Glomerular visceral epithelial cell (primary cell): Measurements from ENCODE around the gene RAB27B.
A peak's percentile ranks its signal among the peaks of the same experiment; 100 is the strongest.
"Not testable (repeated sequence)": the region's sequence is repeated elsewhere in the genome, so short reads cannot be mapped to it uniquely, and the experiment has no call there.

Experiments
- DNase-seq: peaks from one replicate; pipeline ENCODE4 v3.0.0-alpha.2; 2016; ENCODE audit errors: extremely low spot score

The RAB27B gene, protein sequence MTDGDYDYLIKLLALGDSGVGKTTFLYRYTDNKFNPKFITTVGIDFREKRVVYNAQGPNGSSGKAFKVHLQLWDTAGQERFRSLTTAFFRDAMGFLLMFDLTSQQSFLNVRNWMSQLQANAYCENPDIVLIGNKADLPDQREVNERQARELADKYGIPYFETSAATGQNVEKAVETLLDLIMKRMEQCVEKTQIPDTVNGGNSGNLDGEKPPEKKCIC

DNA sequence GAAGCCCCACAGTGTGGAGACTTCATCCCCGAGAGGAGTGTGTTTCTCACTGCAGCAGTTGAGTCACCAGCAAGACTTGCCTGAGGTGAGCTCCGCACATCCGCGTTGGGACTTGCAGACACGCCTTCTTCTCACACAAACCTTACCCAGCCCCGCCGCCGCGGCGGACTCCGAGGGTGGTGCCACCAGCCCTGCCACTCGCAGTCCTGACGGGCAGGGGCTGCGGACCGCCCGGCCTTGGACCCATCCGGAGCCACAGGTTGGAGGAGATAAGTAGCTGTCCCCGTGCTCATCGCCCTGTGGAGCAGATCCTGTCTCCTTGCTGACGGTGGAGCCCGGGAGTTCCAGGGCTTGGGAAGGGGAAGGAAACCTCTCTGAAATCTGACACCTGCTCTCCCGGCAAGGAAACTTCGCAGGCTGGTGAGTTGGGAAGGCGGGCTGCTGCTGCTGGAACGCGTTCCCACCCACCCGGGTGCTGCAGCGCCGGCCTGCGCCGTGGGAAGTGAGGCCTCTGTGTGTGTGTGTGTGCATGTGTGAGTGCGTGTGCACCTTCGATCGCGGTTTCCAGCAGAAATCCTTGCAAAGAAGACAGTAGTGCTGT is at the start of gene RAB27B:
Gene RAB27B, plus strand, starts transcription at position 197 of the 601 bp plus-strand sequence. CDS start 49,109 bp downstream, outside the sequence.
- peak; percentile 86 for DNase-seq

DNA sequence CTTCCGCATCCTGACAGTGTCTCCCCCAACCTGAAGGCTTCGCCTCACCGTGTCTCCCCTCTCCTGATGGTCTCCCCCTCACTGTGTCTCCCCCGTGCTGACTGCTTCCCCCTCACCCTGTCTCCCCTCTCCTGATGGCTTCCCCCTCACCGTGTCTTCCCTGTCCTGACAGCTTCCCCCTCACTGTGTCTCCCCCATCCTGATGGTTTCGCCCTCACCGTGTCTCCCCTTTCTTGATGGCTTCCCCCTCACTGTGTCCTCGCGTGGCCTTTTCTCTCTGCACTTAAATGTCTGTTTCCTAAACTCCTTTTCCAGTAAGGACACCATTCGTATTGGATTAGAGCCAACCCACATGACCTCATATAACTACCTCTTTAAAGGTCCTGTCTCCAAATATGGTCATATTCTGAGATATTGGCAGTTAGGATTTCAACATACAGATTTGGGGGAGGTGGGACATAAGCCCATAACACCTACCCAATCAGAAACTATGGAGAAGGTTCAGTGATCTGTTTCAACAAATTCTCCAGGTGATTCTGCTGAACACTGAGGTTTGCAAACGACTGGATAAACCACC is 47.9 kb upstream of the RAB27B start:
- DNase-seq, result no peak

DNA sequence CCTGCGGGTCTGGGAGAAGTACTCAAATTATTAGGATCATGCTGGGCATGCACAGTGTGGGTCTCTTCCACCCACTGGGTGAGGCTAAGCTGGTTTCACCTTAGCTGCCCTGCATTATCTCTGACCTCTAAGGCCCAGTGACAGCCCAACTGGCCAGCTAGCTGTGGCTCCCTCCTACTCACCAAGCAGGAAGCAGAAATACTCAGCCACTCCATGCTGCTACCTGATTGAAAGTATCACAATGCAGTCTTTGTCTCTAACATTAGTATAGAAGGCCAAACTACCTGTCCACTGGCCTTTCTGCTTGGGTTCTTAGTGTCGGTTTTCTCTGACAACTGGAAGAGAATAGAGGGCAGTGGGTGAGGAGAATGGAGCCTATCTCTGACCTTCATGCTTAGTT is 47.3 kb upstream of the RAB27B start:
- DNase-seq, result no peak

DNA sequence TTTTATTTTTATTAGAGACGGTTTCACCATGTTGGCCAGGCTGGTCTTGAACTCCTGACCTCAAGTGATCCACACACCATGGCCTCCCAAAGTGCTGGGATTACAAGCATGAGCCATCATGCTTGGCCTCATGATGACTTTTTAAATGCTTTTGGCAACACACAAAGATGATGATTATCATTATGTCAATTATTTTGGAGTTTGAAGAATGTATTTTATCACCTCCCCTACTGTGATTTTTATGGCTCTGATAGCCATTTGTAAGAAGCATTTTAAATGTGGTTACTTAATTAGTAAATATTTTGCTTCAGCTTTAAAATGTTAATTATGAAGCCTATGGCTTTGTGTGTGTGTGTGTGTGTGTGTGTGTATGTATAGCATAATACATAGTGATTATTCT is 45.1 kb upstream of the RAB27B start:
- DNase-seq, result no peak

DNA sequence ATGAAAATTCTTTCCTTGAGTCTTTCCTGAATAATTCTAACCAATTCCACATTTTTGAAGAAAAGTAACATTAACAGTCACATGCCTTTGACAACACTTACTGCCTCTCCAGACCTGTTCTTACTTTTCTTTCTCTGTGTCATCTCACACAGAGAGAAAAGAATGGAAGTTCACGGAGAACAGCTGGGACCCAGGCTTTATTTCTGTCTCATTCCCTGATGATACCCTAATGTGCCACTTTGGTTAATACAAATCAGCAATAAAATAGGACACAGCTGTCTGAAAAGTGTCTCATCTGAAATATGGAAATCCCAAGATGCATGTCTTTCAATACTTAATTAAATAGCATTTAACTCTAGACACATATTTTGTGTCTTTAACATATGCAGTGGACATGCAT is 42.1 kb upstream of the RAB27B start:
- DNase-seq, result no peak

DNA sequence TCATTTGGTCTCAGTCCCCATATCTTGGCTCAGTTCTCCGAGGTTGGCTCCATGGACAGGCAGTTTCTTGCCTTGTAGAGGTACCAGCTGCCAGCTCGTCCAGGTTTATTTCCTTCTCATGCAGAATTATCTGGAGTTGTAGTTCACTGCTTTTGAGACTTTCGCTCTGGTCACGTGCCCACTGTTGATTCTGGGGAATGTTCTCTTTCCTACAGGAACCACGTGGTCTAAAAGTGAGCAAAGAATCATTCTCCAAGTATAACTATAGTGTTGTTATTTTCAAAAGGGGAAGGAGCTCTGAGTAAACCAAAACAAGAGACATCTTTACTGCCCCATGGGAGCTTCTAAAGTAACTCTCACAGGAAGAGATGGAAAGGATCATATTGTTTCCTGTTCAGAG is 41.2 kb upstream of the RAB27B start:
- DNase-seq, result no peak

DNA sequence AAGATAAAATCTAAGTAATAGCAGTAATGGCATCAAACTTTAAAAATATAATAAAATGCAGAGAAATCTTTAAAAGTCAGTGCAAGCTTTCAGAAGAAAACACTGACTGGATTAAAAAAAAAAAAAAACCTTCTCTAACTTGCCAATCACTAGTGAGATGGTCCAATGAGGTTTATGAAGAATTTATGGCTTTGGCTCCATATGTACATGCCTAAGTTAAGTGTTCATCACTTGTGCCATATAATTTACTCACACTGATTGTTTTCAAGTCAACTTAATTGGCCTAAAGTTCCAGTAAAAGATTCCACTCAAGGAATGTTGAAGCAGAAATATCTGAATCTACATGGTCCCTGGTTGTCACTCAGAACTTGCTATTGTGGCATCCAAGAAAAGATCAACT is 40.7 kb upstream of the RAB27B start:
- DNase-seq, result no peak

DNA sequence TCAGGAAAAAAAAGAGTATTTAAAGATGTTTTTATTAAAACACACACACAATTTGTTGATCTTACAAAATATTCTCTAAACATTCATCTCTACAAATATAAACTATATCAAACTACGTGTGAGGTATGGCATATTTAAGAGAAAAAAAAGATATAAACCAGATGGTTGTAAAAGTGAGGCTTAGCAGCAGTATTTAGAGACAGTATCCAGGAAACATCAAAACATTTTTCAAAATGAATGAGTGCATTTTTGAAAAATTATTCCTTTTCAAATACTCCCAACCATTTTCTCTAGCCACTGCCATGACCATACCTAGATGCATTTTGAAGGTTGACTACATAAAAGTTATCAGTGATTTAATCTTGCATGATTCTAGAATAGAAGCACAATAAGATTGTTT is 38.2 kb upstream of the RAB27B start:
- DNase-seq, result no peak

DNA sequence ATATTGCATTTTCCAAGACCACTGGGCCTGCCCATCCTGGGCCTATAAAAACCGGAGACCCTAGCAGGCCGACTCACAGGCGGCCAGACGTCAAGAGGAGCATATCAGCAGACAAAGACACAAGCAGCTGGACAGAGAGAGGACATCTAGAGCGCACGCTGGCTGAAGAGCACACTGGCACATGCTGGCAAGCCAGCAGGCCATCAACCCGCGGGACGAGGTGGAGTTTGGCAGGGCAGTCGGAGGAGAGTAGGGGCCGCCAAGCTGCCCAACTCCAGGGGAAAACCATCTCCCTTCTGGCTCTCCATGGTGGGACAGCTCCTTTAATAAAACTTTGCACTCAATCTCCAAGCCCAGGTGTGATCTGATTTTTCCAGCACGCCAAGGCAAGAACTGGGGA is 36.6 kb upstream of the RAB27B start:
- DNase-seq, result no peak

DNA sequence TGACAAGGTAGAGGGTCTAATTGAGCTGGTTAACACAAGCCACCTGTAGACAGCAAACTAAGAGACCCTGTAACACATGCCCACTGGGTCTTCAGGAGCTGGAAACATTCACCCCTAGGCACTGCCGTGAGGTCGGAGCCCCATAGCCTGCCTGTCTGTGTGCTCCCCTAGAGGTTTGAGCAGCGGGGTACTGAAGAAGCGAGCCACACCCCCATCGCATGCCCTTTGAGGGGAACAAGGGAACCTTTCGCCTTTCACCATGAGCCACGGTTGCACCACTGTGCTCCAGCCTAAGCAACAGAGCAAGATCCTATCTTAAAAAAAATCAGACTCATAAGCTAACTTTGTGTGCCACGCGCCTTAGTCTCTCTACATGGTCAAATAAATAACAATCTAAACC is 36.2 kb upstream of the RAB27B start:
- DNase-seq, result no peak

DNA sequence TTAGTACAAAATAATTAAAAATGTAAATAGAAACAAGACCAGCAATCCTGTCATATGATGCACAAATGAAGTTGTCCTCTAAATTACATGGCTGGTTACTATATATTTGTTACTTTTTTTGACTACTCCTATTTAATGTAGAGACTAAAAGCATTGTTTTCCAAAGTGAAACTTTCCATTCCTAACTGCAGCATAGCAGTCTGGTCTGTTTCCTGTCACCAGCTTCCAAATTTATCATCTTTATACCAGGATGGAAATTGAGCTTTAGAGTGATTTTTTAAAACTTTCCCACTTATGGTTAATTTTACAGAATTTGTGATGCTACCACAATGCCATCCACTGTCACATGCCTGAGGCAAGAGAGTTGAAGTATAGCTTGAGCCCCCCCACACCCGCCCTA is 33.5 kb upstream of the RAB27B start:
- DNase-seq, result no peak

DNA sequence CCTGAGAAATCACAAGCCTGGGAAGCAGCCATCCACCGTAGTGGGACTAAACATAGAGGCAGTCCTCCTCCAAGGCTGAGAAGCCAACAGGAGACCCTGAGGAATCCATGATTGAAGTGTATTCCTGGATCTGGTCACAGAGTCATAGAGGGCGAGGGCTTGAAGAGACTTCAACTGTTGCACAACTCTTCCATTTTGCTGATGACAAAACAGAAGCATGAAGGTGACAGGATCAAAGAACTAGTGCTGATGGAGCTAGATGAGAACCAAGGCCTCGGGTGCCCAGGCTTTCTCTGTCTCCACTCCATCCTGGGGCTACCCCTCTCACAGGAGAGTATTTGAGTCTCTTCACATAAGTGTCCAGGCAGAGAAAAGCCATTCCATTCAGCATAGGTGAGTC is 30.1 kb upstream of the RAB27B start:
- DNase-seq, result no peak

DNA sequence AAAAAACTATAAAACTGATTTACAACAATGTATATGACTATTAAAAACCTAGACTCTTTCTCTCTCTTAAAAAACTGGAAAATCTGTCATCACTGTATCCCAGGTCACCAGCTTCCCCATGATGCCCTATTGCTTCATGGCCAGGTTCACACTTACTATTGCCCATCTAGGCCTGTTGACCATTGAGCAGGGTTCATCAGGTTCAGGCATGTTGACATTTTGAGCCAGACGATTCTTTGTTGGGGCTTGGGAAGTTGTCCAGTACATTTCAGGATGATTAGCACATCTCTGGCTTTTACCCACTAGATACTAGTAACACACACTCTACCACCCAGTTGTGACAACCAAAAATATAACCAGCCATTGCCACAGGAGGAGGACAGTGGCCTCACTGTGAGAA is 26.9 kb upstream of the RAB27B start:
- no peak for DNase-seq

DNA sequence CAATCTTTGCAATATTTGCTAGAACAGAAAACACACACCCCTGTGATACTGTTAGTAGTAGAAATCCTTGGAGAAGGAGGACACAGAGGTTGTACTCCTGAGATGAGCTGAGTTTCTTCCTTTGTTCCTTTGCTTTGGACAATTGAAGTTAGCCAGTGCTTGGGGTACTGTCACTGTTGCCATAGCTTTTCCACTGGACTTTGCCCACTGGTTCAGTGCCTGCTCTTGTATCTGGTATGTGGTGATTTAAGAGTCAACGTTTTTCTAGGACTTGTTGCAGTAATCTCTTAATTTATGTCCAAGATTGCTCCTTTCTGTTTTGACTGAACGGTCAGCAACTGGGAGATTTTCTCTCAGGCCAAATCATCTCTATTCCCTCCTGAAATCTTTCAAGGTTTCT is 26.1 kb upstream of the RAB27B start:
- no peak for DNase-seq

DNA sequence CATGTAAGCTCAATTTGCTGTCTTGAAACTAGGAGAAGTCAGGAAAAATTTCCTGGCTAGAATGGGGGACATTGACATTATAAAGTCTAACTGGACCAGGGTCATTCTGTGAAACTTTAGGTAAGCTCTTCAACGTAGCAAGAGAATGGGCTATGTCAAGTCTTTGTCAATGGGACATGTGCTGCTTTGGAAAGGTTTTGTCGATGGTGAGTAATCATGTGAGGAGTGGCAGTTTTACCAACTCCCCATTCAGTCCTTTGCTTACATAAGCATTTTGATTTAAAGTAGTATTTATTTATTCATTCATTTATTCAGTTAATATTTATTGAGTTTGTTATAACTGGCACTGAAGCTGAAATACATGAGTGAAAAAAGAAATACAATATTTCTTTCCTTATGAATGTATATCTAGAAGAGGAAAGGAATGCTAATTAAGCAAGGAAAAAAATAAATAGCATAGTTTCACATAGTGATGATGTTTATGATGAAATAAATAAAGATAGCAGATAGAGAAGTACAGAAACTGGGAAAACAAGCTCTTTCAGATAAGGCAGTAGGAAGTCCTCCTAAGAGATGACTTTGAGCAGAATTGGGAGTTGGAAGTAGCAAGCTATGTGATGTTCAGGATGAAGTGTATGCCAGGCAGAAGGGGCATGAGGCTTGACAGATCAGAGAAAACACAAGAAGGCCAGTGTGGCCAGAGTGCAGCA is 25.4 kb upstream of the RAB27B start:
- no peak for DNase-seq

DNA sequence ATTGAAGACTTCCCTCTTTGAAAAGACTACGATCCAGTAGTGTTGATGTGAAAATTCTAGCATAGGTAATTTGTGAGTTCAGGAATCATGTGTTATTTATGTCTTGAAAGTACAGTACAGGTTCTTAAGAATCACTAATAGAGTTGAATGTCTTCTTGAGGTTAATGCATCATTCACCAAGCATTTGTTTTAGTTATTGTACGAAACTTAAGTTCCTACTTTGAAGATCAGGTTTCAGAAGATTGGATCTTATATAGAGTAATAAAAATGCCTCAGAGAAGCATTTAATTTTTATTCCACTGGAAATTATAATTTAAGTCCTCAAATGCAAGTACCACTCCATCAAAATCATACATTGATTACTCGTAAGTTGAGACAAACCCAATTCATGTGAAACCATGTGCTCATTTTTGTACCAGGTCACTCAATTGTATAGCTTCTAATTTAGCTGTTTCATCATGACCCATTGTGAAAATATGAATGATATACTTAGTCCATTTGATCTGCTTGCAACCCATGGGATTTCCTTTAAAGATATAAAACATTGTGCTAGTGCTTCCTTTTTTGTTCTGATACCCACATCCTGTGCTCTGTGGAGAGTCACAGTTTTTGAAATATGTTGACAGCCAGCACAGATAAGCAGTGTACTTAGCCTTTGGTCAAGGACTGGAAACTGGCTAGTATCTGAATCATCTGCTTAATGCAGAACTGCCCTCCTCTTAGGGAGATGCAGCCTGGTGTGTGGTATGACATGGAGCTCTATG is 22.5 kb upstream of the RAB27B start:
- peak; percentile 14 for DNase-seq

DNA sequence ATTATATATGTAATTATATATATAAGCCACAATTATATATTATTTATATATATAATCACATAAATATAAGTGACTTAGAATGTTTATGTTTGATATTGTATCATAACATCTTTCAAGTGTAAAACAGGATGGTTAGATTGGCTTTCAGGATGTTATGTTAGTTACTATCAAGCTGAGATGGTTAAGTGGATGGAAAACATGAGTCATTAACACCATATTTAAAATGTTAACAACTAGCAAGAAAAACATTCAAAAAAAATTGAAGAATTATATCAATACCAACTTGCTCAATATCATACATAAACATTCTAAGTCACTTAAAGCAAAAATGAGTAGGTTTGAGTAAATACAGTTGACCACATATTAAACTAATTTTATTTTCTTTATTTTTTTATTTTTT is 21.8 kb upstream of the RAB27B start:
- no peak for DNase-seq

DNA sequence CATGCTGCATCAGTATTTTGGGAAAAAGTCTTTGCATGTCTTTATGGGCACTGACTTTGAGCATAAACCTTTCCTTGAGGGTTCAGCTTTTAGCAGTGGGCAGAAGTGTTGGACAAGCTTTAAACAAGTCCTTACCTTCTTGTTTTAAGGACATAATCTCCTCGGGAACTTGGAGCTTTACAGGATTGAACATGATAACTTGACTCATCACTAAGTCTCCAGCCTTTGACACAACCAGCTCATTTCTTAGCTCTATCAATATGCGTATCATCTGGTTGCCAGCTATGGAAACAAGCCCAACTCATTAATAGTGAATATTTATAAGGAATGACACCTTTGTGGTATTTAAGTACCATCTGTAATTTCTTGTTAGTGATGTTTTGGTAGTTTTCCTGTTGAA is 21.0 kb upstream of the RAB27B start:
- no peak for DNase-seq

DNA sequence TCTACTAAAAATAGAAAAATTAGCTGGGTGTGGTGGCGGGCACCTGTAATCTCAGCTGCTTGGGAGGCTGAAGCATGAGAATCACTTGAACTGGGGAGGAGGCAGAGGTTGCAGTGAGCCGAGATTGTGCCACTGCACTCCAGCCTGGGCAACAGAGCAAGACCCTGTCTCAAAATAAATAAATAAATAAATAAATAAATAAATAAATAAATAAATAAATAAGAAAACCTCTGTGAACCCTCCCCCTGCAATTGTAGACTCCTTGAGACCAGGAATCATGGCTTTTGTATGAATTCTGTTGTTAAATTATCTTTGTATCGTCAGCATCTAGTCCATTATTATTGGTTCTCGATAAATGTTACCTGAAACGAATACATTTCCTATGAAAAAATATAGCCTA is 17.6 kb upstream of the RAB27B start:
- DNase-seq, result not testable (repeated sequence)

DNA sequence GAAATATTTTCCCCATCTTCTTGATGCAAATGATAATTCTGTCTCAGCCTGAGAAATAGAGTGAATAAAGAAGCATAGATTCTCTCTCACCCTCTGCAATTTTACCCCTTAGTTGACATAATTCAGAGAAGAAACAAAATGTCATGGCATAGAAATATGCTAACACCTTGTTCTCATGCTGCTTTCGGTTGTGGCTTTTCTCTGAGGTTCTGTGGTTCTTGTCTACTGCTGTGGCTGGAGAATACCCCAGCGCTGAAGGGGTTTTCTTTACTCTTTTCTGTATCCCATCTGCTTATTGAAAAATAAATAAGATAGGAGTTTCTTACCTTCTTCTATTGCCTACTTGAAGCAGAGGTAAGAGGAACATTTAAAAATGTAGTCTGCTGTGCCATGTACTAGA is 15.4 kb upstream of the RAB27B start:
- DNase-seq, result no peak

DNA sequence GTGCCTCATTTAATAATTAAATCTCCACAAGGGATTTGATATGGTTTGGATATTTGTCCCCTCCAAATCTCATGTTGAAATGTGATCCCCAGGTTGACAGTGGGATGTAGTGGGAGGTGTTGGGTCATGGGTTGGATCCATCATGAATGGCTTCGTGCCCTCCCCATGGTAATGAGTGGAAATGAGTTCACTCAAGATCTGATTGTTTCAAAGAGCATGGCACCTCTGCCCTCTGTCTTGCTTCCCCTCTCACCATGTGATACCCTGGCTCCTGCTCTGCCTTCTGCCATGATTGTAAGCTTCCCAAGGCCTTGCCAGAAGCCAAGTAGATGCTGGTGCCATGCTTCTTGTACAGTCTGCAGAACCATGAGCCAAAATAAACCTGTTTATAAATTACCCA is 15.0 kb upstream of the RAB27B start:
- DNase-seq, result no peak

DNA sequence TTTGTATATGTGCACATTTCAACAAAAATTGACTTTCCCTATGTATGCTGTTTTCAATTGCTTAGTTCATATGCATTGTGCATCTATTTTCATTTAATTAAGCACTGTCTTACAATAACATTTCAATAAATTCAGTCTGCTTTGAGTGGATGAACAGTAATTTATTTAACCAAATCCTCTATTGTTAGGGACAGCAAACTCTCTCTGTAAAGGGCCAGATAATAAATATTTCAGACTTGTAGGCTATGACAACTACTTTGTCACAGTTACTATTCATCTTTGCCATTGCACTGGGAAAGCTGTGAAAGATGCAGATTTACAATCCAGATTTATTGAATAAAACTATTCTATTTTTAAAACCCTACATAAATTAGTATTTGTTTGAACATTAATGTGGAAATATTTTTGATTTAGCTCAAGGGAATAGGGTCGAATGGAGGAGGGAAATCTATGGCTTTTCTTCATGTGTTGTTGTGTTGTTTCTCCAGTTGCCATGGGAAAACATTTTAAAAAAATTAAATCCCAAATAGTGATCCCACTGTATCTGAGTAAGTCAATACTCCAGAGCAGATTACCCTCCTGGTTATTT is 14.2 kb upstream of the RAB27B start:
- no peak for DNase-seq
